ENCODE results near the gene CCNB2. TPM values are rescaled to one million over a fixed set of nuclear protein-coding genes. Genes with fewer than 3 reads are reported as not detected.

Gene CCNB2
- total RNA-seq, 1 experiment from 2014 or later, result 99.2 TPM

GRCh38 chr15:59152694-59153450, 47.9 kb downstream of the CCNB2 start:
- Histone ChIP-seq H4K20me1 (ENCODE audit: insufficient read depth) (no peaks in the 10 kb centered on the region), H3K79me2 (ENCODE audit: low read depth) (no peaks in the 10 kb centered on the region), H3K27ac (no peak overlapping the region), H3K4me2 (no peak overlapping the region), H3K9me3 (ENCODE audit: insufficient read depth, low read depth) (no peaks in the 10 kb centered on the region), H3K4me3 (no peak overlapping the region), H3F3A (ENCODE audit: insufficient read depth, low read depth) (no peaks in the 10 kb centered on the region), H3K36me3 (ENCODE audit: low read depth) (peaks cover 8% of the 10 kb centered on the region), H2AFZ (no peak overlapping the region), H3K4me1 (replicated peaks; ENCODE audit: insufficient read depth) (no peaks in the 10 kb centered on the region), H3K27me3 (ENCODE audit: insufficient read depth, low read depth) (no peaks in the 10 kb centered on the region), H3K9me2 (ENCODE audit: insufficient read depth) (no peaks in the 10 kb centered on the region)
- TF ChIP-seq CTCF (conservative IDR thresholded peaks at IDR 0.05) (no peak), EZH2 (IDR thresholded peaks at IDR 0.05; ENCODE audit: low read depth) (no peak)
- no TSS peak for BruUV-seq (replicated peaks)
- POLR2A ChIA-PET (ENCODE audit: unreplicated experiment), result no interaction called here
- CTCF ChIA-PET, result no interaction called here
- DNase-seq, result no peak
- intact Hi-C loops (cut with micrococcal nuclease; ENCODE audit: unreplicated experiment), result no loop called here

GRCh38 chr15:59153466-59153865, 48.5 kb downstream of the CCNB2 start:
- Histone ChIP-seq H3K9me3 (ENCODE audit: insufficient read depth, low read depth) (no peaks in the 10 kb centered on the region), H3K79me2 (ENCODE audit: low read depth) (no peaks in the 10 kb centered on the region), H3K4me1 (replicated peaks; ENCODE audit: insufficient read depth) (no peaks in the 10 kb centered on the region), H3K36me3 (ENCODE audit: low read depth) (peaks cover 12% of the 10 kb centered on the region), H2AFZ (no peak overlapping the region), H3K9me2 (ENCODE audit: insufficient read depth) (no peaks in the 10 kb centered on the region), H3K4me3 (no peak overlapping the region), H3K27ac (no peak overlapping the region), H4K20me1 (ENCODE audit: insufficient read depth) (no peaks in the 10 kb centered on the region), H3K4me2 (no peak overlapping the region), H3F3A (ENCODE audit: insufficient read depth, low read depth) (no peaks in the 10 kb centered on the region), H3K27me3 (ENCODE audit: insufficient read depth, low read depth) (no peaks in the 10 kb centered on the region)
- ChIA-PET CTCF (no interaction called here), POLR2A (ENCODE audit: unreplicated experiment) (no interaction called here)
- no peak for TF ChIP-seq EZH2 (IDR thresholded peaks at IDR 0.05; ENCODE audit: low read depth)
- no peak for TF ChIP-seq CTCF (conservative IDR thresholded peaks at IDR 0.05)
- DNase-seq, result no peak
- intact Hi-C loops (cut with micrococcal nuclease; ENCODE audit: unreplicated experiment), result no loop called here
- BruUV-seq (replicated peaks), result no TSS peak

- ChIA-PET CTCF (no interaction called here), POLR2A (ENCODE audit: unreplicated experiment) (interaction anchor here (0.6 kb wide), 1 partner anchor 11 kb away, joined by 3 read pairs; no protein-coding TSS in a partner anchor)
- H3K27me3 ChIP-seq (ENCODE audit: insufficient read depth, low read depth), result no peaks in the 10 kb centered on the region
- H3K4me2 ChIP-seq, result no peak overlapping the region
- H3F3A ChIP-seq (ENCODE audit: insufficient read depth, low read depth), result no peaks in the 10 kb centered on the region
- BruUV-seq (replicated peaks), result no TSS peak
- no peaks in the 10 kb centered on the region for H3K9me2 ChIP-seq (ENCODE audit: insufficient read depth)
- H3K4me3 ChIP-seq, result no peak overlapping the region
- no peaks in the 10 kb centered on the region for H3K4me1 ChIP-seq (replicated peaks; ENCODE audit: insufficient read depth)
- peaks cover 12% of the 10 kb centered on the region for H3K36me3 ChIP-seq (ENCODE audit: low read depth)
- no peaks in the 10 kb centered on the region for H3K9me3 ChIP-seq (ENCODE audit: insufficient read depth, low read depth)
- no peak overlapping the region for H3K27ac ChIP-seq
- no peak for DNase-seq
- no peaks in the 10 kb centered on the region for H3K79me2 ChIP-seq (ENCODE audit: low read depth)
- no peak overlapping the region for H2AFZ ChIP-seq
- H4K20me1 ChIP-seq (ENCODE audit: insufficient read depth), result no peaks in the 10 kb centered on the region
- intact Hi-C loops (cut with micrococcal nuclease; ENCODE audit: unreplicated experiment), result no loop called here
- TF ChIP-seq EZH2 (IDR thresholded peaks at IDR 0.05; ENCODE audit: low read depth), result no peak
- TF ChIP-seq CTCF (conservative IDR thresholded peaks at IDR 0.05), result no peak
These were observed 49.3 kb downstream of the CCNB2 start for GRCh38 chr15:59154243-59154642.
